Ovary (tissue), 3 donors: ENCODE data around the gene TMEM184A.

Source experiments
- EP300 ChIP-seq: sonication (generic); formaldehyde crosslinking; IDR thresholded peaks from one replicate; pipeline ENCODE4 v1.6.1; 2017; ENCODE audit warnings: antibody characterized with exemption
- POLR2A ChIP-seq: fragments of 450-650 bp; IDR thresholded peaks from one replicate; pipeline ENCODE4 v1.6.1; 2017; ENCODE audit warnings: antibody characterized with exemption, mild to moderate bottlenecking, moderate library complexity
- TF ChIP-seq, protein P1 (sequence below), 3 donors: fragments of 450-650 bp in 2 of 3; fragments of 200-600 bp in 1 of 3; IDR thresholded peaks; one replicate each; pipeline versions ENCODE4 v1.5.1 to v1.8.0; 2016 to 2022; ENCODE audit warnings: antibody characterized with exemption in 3 of 3, mild to moderate bottlenecking in 1 of 3
- donor health status: DM: no; HTN: no; CAD: no.

DNA sequence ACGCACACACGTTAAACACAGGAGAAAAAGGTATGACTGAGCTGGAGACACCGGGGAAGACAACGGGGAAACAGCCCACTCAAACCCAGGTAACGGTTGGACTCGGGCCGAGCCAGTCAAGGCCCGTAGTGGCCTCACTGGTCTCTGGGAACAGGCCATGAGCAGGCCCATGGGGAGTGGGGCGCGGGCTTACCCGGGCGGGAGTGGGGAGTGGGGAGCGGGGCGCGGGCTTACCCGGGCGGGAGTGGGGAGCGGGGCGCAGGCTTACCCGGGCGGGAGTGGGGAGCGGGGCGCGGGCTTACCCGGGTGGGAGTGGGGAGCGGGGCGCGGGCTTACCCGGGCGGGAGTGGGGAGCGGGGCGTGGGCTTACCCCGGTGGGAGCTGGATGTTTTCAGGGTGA is 63.4 kb downstream of the TMEM184A start:
- TF ChIP-seq POLR2A: no peak
- TF ChIP-seq, protein P1, sequence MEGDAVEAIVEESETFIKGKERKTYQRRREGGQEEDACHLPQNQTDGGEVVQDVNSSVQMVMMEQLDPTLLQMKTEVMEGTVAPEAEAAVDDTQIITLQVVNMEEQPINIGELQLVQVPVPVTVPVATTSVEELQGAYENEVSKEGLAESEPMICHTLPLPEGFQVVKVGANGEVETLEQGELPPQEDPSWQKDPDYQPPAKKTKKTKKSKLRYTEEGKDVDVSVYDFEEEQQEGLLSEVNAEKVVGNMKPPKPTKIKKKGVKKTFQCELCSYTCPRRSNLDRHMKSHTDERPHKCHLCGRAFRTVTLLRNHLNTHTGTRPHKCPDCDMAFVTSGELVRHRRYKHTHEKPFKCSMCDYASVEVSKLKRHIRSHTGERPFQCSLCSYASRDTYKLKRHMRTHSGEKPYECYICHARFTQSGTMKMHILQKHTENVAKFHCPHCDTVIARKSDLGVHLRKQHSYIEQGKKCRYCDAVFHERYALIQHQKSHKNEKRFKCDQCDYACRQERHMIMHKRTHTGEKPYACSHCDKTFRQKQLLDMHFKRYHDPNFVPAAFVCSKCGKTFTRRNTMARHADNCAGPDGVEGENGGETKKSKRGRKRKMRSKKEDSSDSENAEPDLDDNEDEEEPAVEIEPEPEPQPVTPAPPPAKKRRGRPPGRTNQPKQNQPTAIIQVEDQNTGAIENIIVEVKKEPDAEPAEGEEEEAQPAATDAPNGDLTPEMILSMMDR (IDR thresholded peaks at IDR 0.05): no peak
- no peak for TF ChIP-seq EP300
